CD4-positive, alpha-beta T cell (primary cell): ENCODE results near the gene MAMDC2. TPM values are rescaled to one million over a fixed set of nuclear protein-coding genes. Genes with fewer than 3 reads are reported as not detected.

Experiments
- ATAC-seq: fragments of 200-7000 bp; cut with Tn5 transposase; one replicate; pipeline ENCODE4 v1.10.0; 2022; ENCODE audit warnings: mild to moderate bottlenecking; ENCODE audit not compliant: poor library complexity
- CTCF ChIA-PET: fragments of 350-600 bp; sonication (Branson Sonifier 250); formaldehyde crosslinking; loops from one replicate; lab custom pipeline; 2021; ENCODE audit warnings: antibody characterized with exemption, inconsistent platforms; lab: Charles Lee
- POLR2A ChIA-PET: fragments of 350-600 bp; sonication (Branson Sonifier 250); formaldehyde crosslinking; loops from one replicate; lab custom pipeline; 2021; ENCODE audit warnings: antibody characterized with exemption, inconsistent platforms; lab: Charles Lee
- DNase-seq, 14 experiments: peaks; one replicate each; pipeline ENCODE4 v3.0.0-alpha.2; 2013 to 2020; ENCODE audit warnings: mixed read lengths in 2 of 14
- H3K27ac ChIP-seq, 2 donors: one replicate each; pipeline versions ENCODE4 v1.5.1 to v1.7.0; 2013; ENCODE audit warnings: low read length in 2 of 2, low read depth in 1 of 2, mild to moderate bottlenecking in 1 of 2
- H3K27me3 ChIP-seq, 2 experiments: 1 replicate in 1 of 2; 2 replicates in 1 of 2; pipeline versions ENCODE4 v1.6.1 to v1.7.0; 2013; ENCODE audit warnings: low read length in 2 of 2, control low read depth in 1 of 2, mild to moderate bottlenecking in 1 of 2, moderate library complexity in 1 of 2; ENCODE audit not compliant: insufficient read depth in 2 of 2, control insufficient read depth in 1 of 2
- H3K36me3 ChIP-seq: one replicate; pipeline ENCODE4 v1.6.1; 2013; ENCODE audit warnings: low read length, control low read depth; ENCODE audit not compliant: insufficient read depth
- H3K4me1 ChIP-seq: one replicate; pipeline ENCODE4 v1.6.1; 2013; ENCODE audit warnings: low read length, control low read depth; ENCODE audit not compliant: insufficient read depth
- H3K4me3 ChIP-seq: one replicate; pipeline ENCODE4 v1.5.1; 2013; ENCODE audit warnings: mild to moderate bottlenecking, low read length, moderate library complexity
- H3K9me3 ChIP-seq, 2 experiments: 1 replicate in 1 of 2; 2 replicates in 1 of 2; pipeline versions ENCODE4 v1.6.1 to v1.7.0; 2013; ENCODE audit warnings: low read length in 2 of 2, mild to moderate bottlenecking in 2 of 2, control low read depth in 1 of 2, moderate library complexity in 1 of 2; ENCODE audit not compliant: control insufficient read depth in 1 of 2, insufficient read depth in 1 of 2
- H3K27ac Mint-ChIP-seq: one replicate; pipeline ENCODE4 v1.8.0; 2020; ENCODE audit warnings: mixed read lengths
- H3K27me3 Mint-ChIP-seq: one replicate; pipeline ENCODE4 v1.8.0; 2021; ENCODE audit warnings: mixed read lengths
- H3K36me3 Mint-ChIP-seq: one replicate; pipeline ENCODE4 v1.8.0; 2021; ENCODE audit warnings: low read depth, mixed read lengths
- H3K4me1 Mint-ChIP-seq: one replicate; pipeline ENCODE4 v1.8.0; 2021; ENCODE audit warnings: low read depth, mixed read lengths
- H3K4me3 Mint-ChIP-seq: one replicate; pipeline ENCODE4 v1.8.0; 2020; ENCODE audit warnings: mild to moderate bottlenecking, mixed read lengths
- H3K9me3 Mint-ChIP-seq: one replicate; pipeline ENCODE4 v1.8.0; 2020; ENCODE audit warnings: mixed read lengths
- intact Hi-C, 2 experiments: fragments of 100-400 bp; cut with DNase I in 1 of 2; cut with micrococcal nuclease in 1 of 2; formaldehyde crosslinking; loops; one replicate each; pipeline versions ENCODE4 v1.15.1 to v1.9.0; 2023 to 2025; cut with DNase I, micrococcal nuclease
- total RNA-seq, 174 experiments: library from RNA in 2 of 174; stranded (reverse) in 2 of 174; gene quantifications; one replicate each; pipeline ENCODE4 v1.2.3 and lab custom pipeline; 2021 to 2026
- TF ChIP-seq, protein P1 (sequence below): fragments of 200-600 bp; IDR thresholded peaks from one replicate; pipeline ENCODE4 v1.8.0; 2022; ENCODE audit warnings: antibody characterized with exemption, mild to moderate bottlenecking

The MAMDC2 gene
- total RNA-seq, 2 experiments from 2014 or later, result 0.08 TPM; not detected in 1

DNA sequence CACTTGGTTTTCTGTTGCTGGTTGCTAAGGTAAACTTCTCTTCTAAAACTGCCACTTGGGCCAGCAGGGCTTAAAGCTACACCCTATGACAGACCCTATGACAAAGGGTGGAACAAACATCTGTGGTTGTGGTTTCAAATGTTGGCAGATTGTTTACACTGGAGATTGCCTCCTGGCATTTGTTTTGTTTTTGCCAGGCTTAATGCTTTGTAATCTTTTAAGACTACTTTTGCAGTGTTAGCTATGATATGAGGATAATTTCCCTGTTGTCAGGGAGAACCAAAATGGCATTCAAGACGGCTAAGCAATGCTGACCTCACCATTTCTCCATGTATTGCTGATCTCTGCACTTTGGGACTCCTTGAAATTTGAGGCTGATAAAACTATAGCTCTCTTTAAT lies 50.3 kb downstream of the MAMDC2 start:
- Mint-ChIP-seq H3K27ac (peak overlapping the region; percentile 45), H3K9me3 (no peaks in the 10 kb centered on the region), H3K36me3 (no peaks in the 10 kb centered on the region), H3K27me3 (peaks cover 26% of the 10 kb centered on the region), H3K4me1 (no peaks in the 10 kb centered on the region), H3K4me3 (no peak overlapping the region)
- H3K4me3 ChIP-seq, result no peak overlapping the region
- no peaks in the 10 kb centered on the region for H3K27me3 ChIP-seq
- CTCF ChIA-PET, result no interaction called here
- no peaks in the 10 kb centered on the region for H3K9me3 ChIP-seq
- no peak overlapping the region for H3K27ac ChIP-seq
- ATAC-seq (peak; percentile 48), DNase-seq (peak in 3 of 14 experiments; percentile 10 to 34 (median 27))
- H3K4me1 ChIP-seq, result no peaks in the 10 kb centered on the region
- POLR2A ChIA-PET, result no interaction called here
- H3K36me3 ChIP-seq, result no peaks in the 10 kb centered on the region
- TF ChIP-seq, protein P1, sequence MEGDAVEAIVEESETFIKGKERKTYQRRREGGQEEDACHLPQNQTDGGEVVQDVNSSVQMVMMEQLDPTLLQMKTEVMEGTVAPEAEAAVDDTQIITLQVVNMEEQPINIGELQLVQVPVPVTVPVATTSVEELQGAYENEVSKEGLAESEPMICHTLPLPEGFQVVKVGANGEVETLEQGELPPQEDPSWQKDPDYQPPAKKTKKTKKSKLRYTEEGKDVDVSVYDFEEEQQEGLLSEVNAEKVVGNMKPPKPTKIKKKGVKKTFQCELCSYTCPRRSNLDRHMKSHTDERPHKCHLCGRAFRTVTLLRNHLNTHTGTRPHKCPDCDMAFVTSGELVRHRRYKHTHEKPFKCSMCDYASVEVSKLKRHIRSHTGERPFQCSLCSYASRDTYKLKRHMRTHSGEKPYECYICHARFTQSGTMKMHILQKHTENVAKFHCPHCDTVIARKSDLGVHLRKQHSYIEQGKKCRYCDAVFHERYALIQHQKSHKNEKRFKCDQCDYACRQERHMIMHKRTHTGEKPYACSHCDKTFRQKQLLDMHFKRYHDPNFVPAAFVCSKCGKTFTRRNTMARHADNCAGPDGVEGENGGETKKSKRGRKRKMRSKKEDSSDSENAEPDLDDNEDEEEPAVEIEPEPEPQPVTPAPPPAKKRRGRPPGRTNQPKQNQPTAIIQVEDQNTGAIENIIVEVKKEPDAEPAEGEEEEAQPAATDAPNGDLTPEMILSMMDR, result no peak
- intact Hi-C loops, result no loop called here

DNA sequence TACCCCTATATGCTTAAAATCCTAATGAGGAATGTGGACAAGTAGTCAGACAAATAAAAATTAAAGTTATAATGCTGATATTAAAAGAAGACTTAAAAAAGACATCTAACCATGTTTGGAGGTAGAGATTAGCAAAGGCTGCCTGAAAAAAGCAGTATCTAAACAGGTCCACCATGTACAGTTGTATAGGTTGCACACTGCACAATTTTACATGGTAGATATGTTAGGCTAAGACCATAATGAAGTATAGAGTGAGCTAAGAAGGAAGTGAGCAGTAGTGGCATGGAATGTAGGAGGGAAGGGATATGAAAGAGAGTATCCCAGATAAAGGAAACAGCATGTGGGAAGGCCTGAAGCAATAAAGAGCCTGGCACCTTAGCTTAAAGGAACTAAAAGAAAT lies 51.1 kb downstream of the MAMDC2 start:
- H3K36me3 ChIP-seq, result no peaks in the 10 kb centered on the region
- H3K4me1 Mint-ChIP-seq, result no peaks in the 10 kb centered on the region
- ATAC-seq, result no peak
- no peaks in the 10 kb centered on the region for H3K27me3 ChIP-seq
- peaks cover 25% of the 10 kb centered on the region for H3K27me3 Mint-ChIP-seq
- DNase-seq, result no peak
- no peak overlapping the region for H3K4me3 Mint-ChIP-seq
- no peaks in the 10 kb centered on the region for H3K36me3 Mint-ChIP-seq
- H3K27ac Mint-ChIP-seq, result no peak overlapping the region
- intact Hi-C loops, result no loop called here
- CTCF ChIA-PET, result no interaction called here
- no peak overlapping the region for H3K27ac ChIP-seq
- no peaks in the 10 kb centered on the region for H3K4me1 ChIP-seq
- H3K4me3 ChIP-seq, result no peak overlapping the region
- H3K9me3 ChIP-seq, result no peaks in the 10 kb centered on the region
- H3K9me3 Mint-ChIP-seq, result no peaks in the 10 kb centered on the region
- TF ChIP-seq, protein P1, result no peak
- POLR2A ChIA-PET, result no interaction called here

DNA sequence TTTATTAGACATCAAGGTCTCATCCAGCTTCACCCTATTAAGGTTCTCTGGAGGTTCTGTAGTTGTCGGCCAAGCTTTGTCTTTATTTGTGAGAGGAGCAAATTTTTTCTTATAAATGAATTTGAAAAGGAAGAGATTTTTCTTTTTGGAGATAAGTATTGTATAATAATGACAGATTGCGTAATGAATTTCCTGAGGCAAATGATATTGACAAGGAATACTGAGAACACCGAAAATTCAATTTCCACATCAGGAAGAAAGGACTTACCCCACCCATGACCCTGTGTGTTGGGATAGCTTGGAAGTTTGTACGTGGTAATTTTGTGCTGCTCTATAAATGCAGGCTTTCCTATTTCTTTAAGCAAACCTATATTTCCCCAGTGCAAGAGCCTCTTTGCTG lies 53.5 kb downstream of the MAMDC2 start:
- no peaks in the 10 kb centered on the region for H3K4me1 Mint-ChIP-seq
- POLR2A ChIA-PET, result no interaction called here
- ATAC-seq (no peak), DNase-seq (no peak)
- no peaks in the 10 kb centered on the region for H3K9me3 ChIP-seq
- H3K9me3 Mint-ChIP-seq, result no peaks in the 10 kb centered on the region
- TF ChIP-seq, protein P1, result no peak
- H3K4me3 Mint-ChIP-seq, result no peak overlapping the region
- no peaks in the 10 kb centered on the region for H3K4me1 ChIP-seq
- no peak overlapping the region for H3K27ac Mint-ChIP-seq
- H3K4me3 ChIP-seq, result no peak overlapping the region
- intact Hi-C loops, result no loop called here
- no peak overlapping the region for H3K27ac ChIP-seq
- H3K36me3 Mint-ChIP-seq, result no peaks in the 10 kb centered on the region
- H3K27me3 ChIP-seq, result no peaks in the 10 kb centered on the region
- H3K36me3 ChIP-seq, result no peaks in the 10 kb centered on the region
- CTCF ChIA-PET, result no interaction called here
- H3K27me3 Mint-ChIP-seq, result peaks cover 25% of the 10 kb centered on the region
